Esophagus muscularis mucosa (tissue), 4 donors: ENCODE data around the gene EBF4.

Experiments
- CTCF ChIP-seq, 3 experiments: fragments of 200-600 bp in 2 of 3; fragments of 450-650 bp in 1 of 3; sonication (generic) in 2 of 3; IDR thresholded peaks; one replicate each; pipeline ENCODE4 v1.5.1; 2017 to 2019; ENCODE audit warnings: antibody characterized with exemption in 3 of 3, mild to moderate bottlenecking in 2 of 3, moderate library complexity in 1 of 3
- EP300 ChIP-seq: sonication (generic); formaldehyde crosslinking; IDR thresholded peaks from one replicate; pipeline ENCODE4 v1.6.1; 2017; ENCODE audit warnings: antibody characterized with exemption
- POLR2A ChIP-seq: fragments of 450-650 bp; IDR thresholded peaks from one replicate; pipeline ENCODE4 v1.6.1; 2017; ENCODE audit warnings: antibody characterized with exemption, moderate library complexity, mild to moderate bottlenecking, low read depth
- POLR2AphosphoS5 ChIP-seq, 2 donors: sonication (generic); formaldehyde crosslinking; IDR thresholded peaks; one replicate each; pipeline ENCODE4 v1.6.1; 2017; ENCODE audit warnings: antibody characterized with exemption in 2 of 2

GRCh38 chr20:2654384-2654822 is 38.2 kb upstream of the EBF4 start:
- TF ChIP-seq CTCF (IDR thresholded peaks at IDR 0.05) (no peak), POLR2A (no peak), POLR2AphosphoS5 (IDR thresholded peaks at IDR 0.05) (no peak), EP300 (no peak)
